Peyer's patch (tissue), 4 donors: ENCODE measurements around the gene TARM1. TPM values are rescaled to one million over a fixed set of nuclear protein-coding genes. Genes with fewer than 3 reads are reported as not detected.
A peak's percentile ranks its signal among the peaks of the same experiment; 100 is the strongest.
"Not testable (repeated sequence)": the region's sequence is repeated elsewhere in the genome, so short reads cannot be mapped to it uniquely, and the experiment has no call there.

ENCODE experiments used
- DNase-seq, 3 donors: peaks; one replicate each; pipeline ENCODE4 v3.0.0-alpha.2; 2017 to 2019
- H3K27ac ChIP-seq, 4 donors: fragments of 200-600 bp; sonication (generic); one replicate each; pipeline ENCODE4 v1.5.1; 2016 to 2019
- H3K27me3 ChIP-seq, 2 donors: fragments of 200-600 bp; sonication (generic); one replicate each; pipeline ENCODE4 v1.5.1; 2019
- H3K36me3 ChIP-seq, 3 donors: fragments of 200-600 bp; sonication (generic); one replicate each; pipeline ENCODE4 v1.5.1; 2016 to 2019
- H3K4me1 ChIP-seq, 4 donors: fragments of 200-600 bp; sonication (generic); one replicate each; pipeline ENCODE4 v1.5.1; 2016 to 2019
- H3K4me3 ChIP-seq, 4 donors: fragments of 200-600 bp; sonication (generic); 1 replicate in 3 of 4; 2 replicates in 1 of 4; pipeline ENCODE4 v1.5.1; 2016 to 2019; ENCODE audit warnings: mild to moderate bottlenecking in 1 of 4
- H3K9me3 ChIP-seq, 4 donors: fragments of 200-600 bp; sonication (generic); one replicate each; pipeline ENCODE4 v1.5.1; 2016 to 2019; ENCODE audit warnings: mild to moderate bottlenecking in 1 of 4
- CTCF ChIP-seq, 6 experiments: fragments of 450-650 bp in 4 of 6; fragments of 200-600 bp in 2 of 6; sonication (generic) in 1 of 6; IDR thresholded peaks; one replicate each; pipeline ENCODE4 v1.5.1; 2017 to 2019; ENCODE audit warnings: antibody characterized with exemption in 6 of 6, mild to moderate bottlenecking in 3 of 6, moderate library complexity in 1 of 6
- POLR2A ChIP-seq, 2 donors: fragments of 450-650 bp; IDR thresholded peaks; one replicate each; pipeline ENCODE4 v1.5.1; 2017; ENCODE audit warnings: antibody characterized with exemption in 2 of 2, mild to moderate bottlenecking in 2 of 2, moderate library complexity in 2 of 2
- total RNA-seq, 4 donors: library from RNA; depleted of rRNA; stranded (reverse); fragments of >200 nt; gene quantifications; one replicate each; pipeline ENCODE4 v1.1.0, GENCODE V29; 2016

The TARM1 gene
- total RNA-seq, 4 donors from 2014 or later = not detected

- Histone ChIP-seq H3K27me3 (no peaks in the 10 kb centered on the region), H3K9me3 (no peaks in the 10 kb centered on the region), H3K4me1 (peaks cover 0 to 25% (median 12%) of the 10 kb centered on the region in 4 donors), H3K36me3 (no peaks in the 10 kb centered on the region), H3K4me3 (no peak overlapping the region), H3K27ac (no peak overlapping the region)
- peak in 1 of 3 donors; percentile 25 for DNase-seq
- no peak for TF ChIP-seq POLR2A (IDR thresholded peaks at IDR 0.05)
- no peak for TF ChIP-seq CTCF (IDR thresholded peaks at IDR 0.05)
Measured at GRCh38 chr19:54099190-54099902, 18.2 kb upstream of the TARM1 start.

- Histone ChIP-seq H3K36me3 (no peaks in the 10 kb centered on the region), H3K4me3 (peak overlapping the region in 3 of 4 donors; percentile 1 to 59 (median 48)), H3K27ac (peak overlapping the region in 2 of 4 donors; percentile 18 to 47), H3K27me3 (no peaks in the 10 kb centered on the region), H3K9me3 (no peaks in the 10 kb centered on the region), H3K4me1 (peaks cover 0 to 13% (median 5%) of the 10 kb centered on the region in 4 donors)
- DNase-seq = peak in 2 of 3 donors; percentile 53 to 67
- no peak for TF ChIP-seq POLR2A (IDR thresholded peaks at IDR 0.05)
- peak in 3 of 6 experiments; percentile 19 to 28 (median 21) for TF ChIP-seq CTCF (IDR thresholded peaks at IDR 0.05)
Measured at GRCh38 chr19:54096617-54097106, 15.5 kb upstream of the TARM1 start.

- H3K4me3 ChIP-seq = peak overlapping the region; percentile 27 to 59 (median 43)
Measured at GRCh38 chr19:54095859-54096616, 14.9 kb upstream of the TARM1 start.

GRCh38 chr19:54095136-54095858, 14.1 kb upstream of the TARM1 start:
- H3K27me3 ChIP-seq = no peaks in the 10 kb centered on the region
- TF ChIP-seq CTCF (IDR thresholded peaks at IDR 0.05) (no peak), POLR2A (IDR thresholded peaks at IDR 0.05) (no peak)
- peak overlapping the region; percentile 27 to 59 (median 43) for H3K4me3 ChIP-seq
- no peak for DNase-seq
- H3K4me1 ChIP-seq = peaks cover 0 to 13% (median 5%) of the 10 kb centered on the region in 4 donors
- no peaks in the 10 kb centered on the region for H3K9me3 ChIP-seq
- peak overlapping the region in 1 of 4 donors; percentile 58 for H3K27ac ChIP-seq
- H3K36me3 ChIP-seq = no peaks in the 10 kb centered on the region

More at GRCh38 chr19:54095859-54096616, 14.9 kb upstream of the TARM1 start:
- peak in 2 of 3 donors; percentile 75 to 77 for DNase-seq
- peaks cover 0 to 13% (median 5%) of the 10 kb centered on the region in 4 donors for H3K4me1 ChIP-seq
- not testable (repeated sequence) for H3K27me3 ChIP-seq, H3K36me3 ChIP-seq, H3K9me3 ChIP-seq
- peak overlapping the region in 1 of 4 donors; percentile 58 for H3K27ac ChIP-seq
- peak in 1 of 6 experiments; percentile 2 for TF ChIP-seq CTCF (IDR thresholded peaks at IDR 0.05)

GRCh38 chr19:54094426-54095000, 13.3 kb upstream of the TARM1 start:
- no peaks in the 10 kb centered on the region for H3K27me3 ChIP-seq
- DNase-seq = no peak
- no peak for TF ChIP-seq POLR2A (IDR thresholded peaks at IDR 0.05)
- TF ChIP-seq CTCF (IDR thresholded peaks at IDR 0.05) = no peak
- H3K9me3 ChIP-seq = no peaks in the 10 kb centered on the region
- no peak overlapping the region for H3K27ac ChIP-seq
- no peaks in the 10 kb centered on the region for H3K36me3 ChIP-seq
- peaks cover 0 to 13% (median 5%) of the 10 kb centered on the region in 4 donors for H3K4me1 ChIP-seq
- H3K4me3 ChIP-seq = no peak overlapping the region
